ENCODE measurements around the gene ASB18. TPM values are rescaled to one million over a fixed set of nuclear protein-coding genes. Genes with fewer than 3 reads are reported as not detected.

The ASB18 gene
- total and polyA plus RNA-seq, 4 donors: not detected

DNA sequence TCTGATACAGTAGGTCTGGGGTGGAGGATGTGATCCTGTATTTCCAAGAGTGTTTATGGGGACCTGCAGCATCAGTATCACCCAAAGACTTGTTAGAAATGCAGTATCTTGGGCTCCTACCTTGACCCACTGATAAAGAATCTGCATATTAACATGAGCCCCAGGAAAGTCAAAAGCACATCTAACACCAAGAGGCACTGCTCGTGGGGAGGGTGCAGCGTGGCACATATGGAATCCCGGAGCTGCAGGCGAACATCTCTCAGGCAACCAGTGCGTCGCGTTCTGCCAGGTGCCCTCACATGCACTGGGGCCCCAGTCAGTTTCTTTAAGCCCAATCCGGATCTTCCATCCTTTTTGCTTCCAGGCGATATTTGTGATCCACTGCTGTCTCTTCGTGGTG lies 41.3 kb upstream of the ASB18 start:
- Histone ChIP-seq H3K4me1 (ENCODE audit: control insufficient read depth in 4 of 4, insufficient read depth in 4 of 4, low read length in 3 of 4) (no peaks in the 10 kb centered on the region), H3K4me3 (ENCODE audit: low read depth in 1 of 3, low read length in 3 of 3) (no peak overlapping the region), H3K27ac (ENCODE audit: low read depth in 1 of 2, low read length in 2 of 2) (no peak overlapping the region), H3K36me3 (ENCODE audit: control insufficient read depth in 4 of 4, insufficient read depth in 3 of 4, low read depth in 1 of 4, low read length in 3 of 4) (no peaks in the 10 kb centered on the region), H3K9ac (ENCODE audit: low read depth in 1 of 2, low read length in 2 of 2) (no peak overlapping the region), H3K9me3 (ENCODE audit: control insufficient read depth in 4 of 4, low read length in 3 of 4) (no peaks in the 10 kb centered on the region), H3K27me3 (ENCODE audit: control insufficient read depth in 4 of 4, insufficient read depth in 4 of 4, low read length in 3 of 4) (peaks cover 0 to 3% (median 0%) of the 10 kb centered on the region in 4 donors)
- DNase-seq (ENCODE audit: low spot score): no peak
- TF ChIP-seq JUND (IDR thresholded peaks at IDR 0.05) (no peak), YY1 (IDR thresholded peaks at IDR 0.05) (no peak), FOXA2 (IDR thresholded peaks at IDR 0.05) (no peak), TAF1 (conservative IDR thresholded peaks at IDR 0.05) (no peak), RXRA (IDR thresholded peaks at IDR 0.05) (no peak), FOXA1 (IDR thresholded peaks at IDR 0.05) (no peak), RAD21 (IDR thresholded peaks at IDR 0.05) (no peak), NR2F2 (IDR thresholded peaks at IDR 0.05) (no peak), HNF4A (conservative IDR thresholded peaks at IDR 0.05) (no peak), GABPA (IDR thresholded peaks at IDR 0.05 in 1 of 2, conservative IDR thresholded peaks at IDR 0.05 in 1 of 2) (no peak), SP1 (IDR thresholded peaks at IDR 0.05) (no peak), HNF4G (IDR thresholded peaks at IDR 0.05) (no peak), EGR1 (IDR thresholded peaks at IDR 0.05; ENCODE audit: low read depth in 2 of 2) (no peak)
- TF ChIP-seq, protein P1, sequence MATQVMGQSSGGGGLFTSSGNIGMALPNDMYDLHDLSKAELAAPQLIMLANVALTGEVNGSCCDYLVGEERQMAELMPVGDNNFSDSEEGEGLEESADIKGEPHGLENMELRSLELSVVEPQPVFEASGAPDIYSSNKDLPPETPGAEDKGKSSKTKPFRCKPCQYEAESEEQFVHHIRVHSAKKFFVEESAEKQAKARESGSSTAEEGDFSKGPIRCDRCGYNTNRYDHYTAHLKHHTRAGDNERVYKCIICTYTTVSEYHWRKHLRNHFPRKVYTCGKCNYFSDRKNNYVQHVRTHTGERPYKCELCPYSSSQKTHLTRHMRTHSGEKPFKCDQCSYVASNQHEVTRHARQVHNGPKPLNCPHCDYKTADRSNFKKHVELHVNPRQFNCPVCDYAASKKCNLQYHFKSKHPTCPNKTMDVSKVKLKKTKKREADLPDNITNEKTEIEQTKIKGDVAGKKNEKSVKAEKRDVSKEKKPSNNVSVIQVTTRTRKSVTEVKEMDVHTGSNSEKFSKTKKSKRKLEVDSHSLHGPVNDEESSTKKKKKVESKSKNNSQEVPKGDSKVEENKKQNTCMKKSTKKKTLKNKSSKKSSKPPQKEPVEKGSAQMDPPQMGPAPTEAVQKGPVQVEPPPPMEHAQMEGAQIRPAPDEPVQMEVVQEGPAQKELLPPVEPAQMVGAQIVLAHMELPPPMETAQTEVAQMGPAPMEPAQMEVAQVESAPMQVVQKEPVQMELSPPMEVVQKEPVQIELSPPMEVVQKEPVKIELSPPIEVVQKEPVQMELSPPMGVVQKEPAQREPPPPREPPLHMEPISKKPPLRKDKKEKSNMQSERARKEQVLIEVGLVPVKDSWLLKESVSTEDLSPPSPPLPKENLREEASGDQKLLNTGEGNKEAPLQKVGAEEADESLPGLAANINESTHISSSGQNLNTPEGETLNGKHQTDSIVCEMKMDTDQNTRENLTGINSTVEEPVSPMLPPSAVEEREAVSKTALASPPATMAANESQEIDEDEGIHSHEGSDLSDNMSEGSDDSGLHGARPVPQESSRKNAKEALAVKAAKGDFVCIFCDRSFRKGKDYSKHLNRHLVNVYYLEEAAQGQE (IDR thresholded peaks at IDR 0.05): no peak
- TF ChIP-seq, protein P2, sequence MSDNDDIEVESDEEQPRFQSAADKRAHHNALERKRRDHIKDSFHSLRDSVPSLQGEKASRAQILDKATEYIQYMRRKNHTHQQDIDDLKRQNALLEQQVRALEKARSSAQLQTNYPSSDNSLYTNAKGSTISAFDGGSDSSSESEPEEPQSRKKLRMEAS (IDR thresholded peaks at IDR 0.05): no peak
- TF ChIP-seq, protein P3, sequence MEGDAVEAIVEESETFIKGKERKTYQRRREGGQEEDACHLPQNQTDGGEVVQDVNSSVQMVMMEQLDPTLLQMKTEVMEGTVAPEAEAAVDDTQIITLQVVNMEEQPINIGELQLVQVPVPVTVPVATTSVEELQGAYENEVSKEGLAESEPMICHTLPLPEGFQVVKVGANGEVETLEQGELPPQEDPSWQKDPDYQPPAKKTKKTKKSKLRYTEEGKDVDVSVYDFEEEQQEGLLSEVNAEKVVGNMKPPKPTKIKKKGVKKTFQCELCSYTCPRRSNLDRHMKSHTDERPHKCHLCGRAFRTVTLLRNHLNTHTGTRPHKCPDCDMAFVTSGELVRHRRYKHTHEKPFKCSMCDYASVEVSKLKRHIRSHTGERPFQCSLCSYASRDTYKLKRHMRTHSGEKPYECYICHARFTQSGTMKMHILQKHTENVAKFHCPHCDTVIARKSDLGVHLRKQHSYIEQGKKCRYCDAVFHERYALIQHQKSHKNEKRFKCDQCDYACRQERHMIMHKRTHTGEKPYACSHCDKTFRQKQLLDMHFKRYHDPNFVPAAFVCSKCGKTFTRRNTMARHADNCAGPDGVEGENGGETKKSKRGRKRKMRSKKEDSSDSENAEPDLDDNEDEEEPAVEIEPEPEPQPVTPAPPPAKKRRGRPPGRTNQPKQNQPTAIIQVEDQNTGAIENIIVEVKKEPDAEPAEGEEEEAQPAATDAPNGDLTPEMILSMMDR (IDR thresholded peaks at IDR 0.05; ENCODE audit: low read depth, low read length, missing input control): no peak
- TF ChIP-seq, protein P4, sequence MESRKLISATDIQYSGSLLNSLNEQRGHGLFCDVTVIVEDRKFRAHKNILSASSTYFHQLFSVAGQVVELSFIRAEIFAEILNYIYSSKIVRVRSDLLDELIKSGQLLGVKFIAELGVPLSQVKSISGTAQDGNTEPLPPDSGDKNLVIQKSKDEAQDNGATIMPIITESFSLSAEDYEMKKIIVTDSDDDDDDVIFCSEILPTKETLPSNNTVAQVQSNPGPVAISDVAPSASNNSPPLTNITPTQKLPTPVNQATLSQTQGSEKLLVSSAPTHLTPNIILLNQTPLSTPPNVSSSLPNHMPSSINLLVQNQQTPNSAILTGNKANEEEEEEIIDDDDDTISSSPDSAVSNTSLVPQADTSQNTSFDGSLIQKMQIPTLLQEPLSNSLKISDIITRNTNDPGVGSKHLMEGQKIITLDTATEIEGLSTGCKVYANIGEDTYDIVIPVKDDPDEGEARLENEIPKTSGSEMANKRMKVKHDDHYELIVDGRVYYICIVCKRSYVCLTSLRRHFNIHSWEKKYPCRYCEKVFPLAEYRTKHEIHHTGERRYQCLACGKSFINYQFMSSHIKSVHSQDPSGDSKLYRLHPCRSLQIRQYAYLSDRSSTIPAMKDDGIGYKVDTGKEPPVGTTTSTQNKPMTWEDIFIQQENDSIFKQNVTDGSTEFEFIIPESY (IDR thresholded peaks at IDR 0.05): no peak
- TF ChIP-seq, protein P5, sequence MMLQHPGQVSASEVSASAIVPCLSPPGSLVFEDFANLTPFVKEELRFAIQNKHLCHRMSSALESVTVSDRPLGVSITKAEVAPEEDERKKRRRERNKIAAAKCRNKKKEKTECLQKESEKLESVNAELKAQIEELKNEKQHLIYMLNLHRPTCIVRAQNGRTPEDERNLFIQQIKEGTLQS (IDR thresholded peaks at IDR 0.05): no peak
- 87% methylated on average over 10 of the region's 10 CpGs for WGBS
